Measurements from ENCODE around the gene FILIP1L. TPM values are rescaled to one million over a fixed set of nuclear protein-coding genes. Genes with fewer than 3 reads are reported as not detected.

FILIP1L gene
- total RNA-seq, 1 donor from 2014 or later, result 1.1 TPM

- DNase-seq (ENCODE audit: low read depth) (peak; percentile 92), FAIRE-seq (no peak)
- no peak for TF ChIP-seq CTCF (IDR thresholded peaks at IDR 0.05; ENCODE audit: insufficient read depth, low read length, severe bottlenecking)
- Histone ChIP-seq H3K4me3 (ENCODE audit: low read depth, low read length) (no peak overlapping the region), H3K27me3 (ENCODE audit: control insufficient read depth, insufficient read depth, low read length) (no peaks in the 10 kb centered on the region), H3K36me3 (ENCODE audit: control insufficient read depth, insufficient read depth, low read length) (no peaks in the 10 kb centered on the region)
These were observed 71.9 kb downstream of the FILIP1L start for GRCh38 chr3:100042166-100042981.

GRCh38 chr3:100041328-100041749 lies 73.0 kb downstream of the FILIP1L start:
- no peak for FAIRE-seq
- Histone ChIP-seq H3K36me3 (ENCODE audit: control insufficient read depth, insufficient read depth, low read length) (no peaks in the 10 kb centered on the region), H3K4me3 (ENCODE audit: low read depth, low read length) (no peak overlapping the region), H3K27me3 (ENCODE audit: control insufficient read depth, insufficient read depth, low read length) (no peaks in the 10 kb centered on the region)
- DNase-seq (ENCODE audit: low read depth), result peak; percentile 88
- no peak for TF ChIP-seq CTCF (IDR thresholded peaks at IDR 0.05; ENCODE audit: insufficient read depth, low read length, severe bottlenecking)

- DNase-seq (ENCODE audit: low read depth), result no peak
- Histone ChIP-seq H3K4me3 (ENCODE audit: low read depth, low read length) (no peak overlapping the region), H3K27me3 (ENCODE audit: control insufficient read depth, insufficient read depth, low read length) (no peaks in the 10 kb centered on the region), H3K36me3 (ENCODE audit: control insufficient read depth, insufficient read depth, low read length) (no peaks in the 10 kb centered on the region)
- FAIRE-seq, result no peak
- no peak for TF ChIP-seq CTCF (IDR thresholded peaks at IDR 0.05; ENCODE audit: insufficient read depth, low read length, severe bottlenecking)
These were observed 73.7 kb downstream of the FILIP1L start for GRCh38 chr3:100040451-100041225.

GRCh38 chr3:100039075-100039474 lies 75.2 kb downstream of the FILIP1L start:
- no peak for DNase-seq (ENCODE audit: low read depth)
- Histone ChIP-seq H3K36me3 (ENCODE audit: control insufficient read depth, insufficient read depth, low read length) (no peaks in the 10 kb centered on the region), H3K4me3 (ENCODE audit: low read depth, low read length) (no peak overlapping the region), H3K27me3 (ENCODE audit: control insufficient read depth, insufficient read depth, low read length) (no peaks in the 10 kb centered on the region)
- TF ChIP-seq CTCF (IDR thresholded peaks at IDR 0.05; ENCODE audit: insufficient read depth, low read length, severe bottlenecking), result no peak
- no peak for FAIRE-seq

- no peaks in the 10 kb centered on the region for H3K36me3 ChIP-seq (ENCODE audit: control insufficient read depth, insufficient read depth, low read length)
- TF ChIP-seq CTCF (IDR thresholded peaks at IDR 0.05; ENCODE audit: insufficient read depth, low read length, severe bottlenecking), result no peak
- no peak overlapping the region for H3K4me3 ChIP-seq (ENCODE audit: low read depth, low read length)
- FAIRE-seq (no peak), DNase-seq (ENCODE audit: low read depth) (no peak)
- H3K27me3 ChIP-seq (ENCODE audit: control insufficient read depth, insufficient read depth, low read length), result no peaks in the 10 kb centered on the region
These were observed 80.3 kb downstream of the FILIP1L start for GRCh38 chr3:100033903-100034471.
